Left ventricle myocardium inferior (tissue), 1 donor: ENCODE measurements around the gene DYDC2. TPM values are rescaled to one million over a fixed set of nuclear protein-coding genes. Genes with fewer than 3 reads are reported as not detected.

ENCODE experiments used
- DNase-seq: peaks from one replicate; pipeline ENCODE4 v3.0.0-alpha.2; 2020
- H3K27ac ChIP-seq: fragments of 200-600 bp; replicated peaks from 2 replicates; pipeline ENCODE4 v1.8.0; 2021
- H3K27me3 ChIP-seq: fragments of 200-600 bp; 2 replicates; pipeline ENCODE4 v1.8.0; 2021; ENCODE audit warnings: low read depth
- H3K36me3 ChIP-seq: fragments of 200-600 bp; 2 replicates; pipeline ENCODE4 v1.8.0; 2021
- H3K4me1 ChIP-seq: fragments of 200-600 bp; 2 replicates; pipeline ENCODE4 v1.8.0; 2021
- H3K4me3 ChIP-seq: fragments of 200-600 bp; 2 replicates; pipeline ENCODE4 v1.8.0; 2021; ENCODE audit warnings: mild to moderate bottlenecking, moderate library complexity
- H3K9me3 ChIP-seq: fragments of 200-600 bp; replicated peaks from 2 replicates; pipeline ENCODE4 v1.8.0; 2021
- CTCF ChIP-seq: fragments of 200-600 bp; IDR thresholded peaks from 2 replicates; pipeline ENCODE4 v1.8.0; 2021; ENCODE audit warnings: antibody characterized with exemption, mild to moderate bottlenecking, borderline replicate concordance
- intact Hi-C: fragments of 100-400 bp; cut with micrococcal nuclease; formaldehyde crosslinking; loops from one replicate; pipeline ENCODE4 v1.11.0; 2022
- total RNA-seq: library from RNA; stranded (reverse); fragmentation: NEBNext Ultra II Directional; extraction: Animal tissue kit (Norgen Biotek cat#: 25700); gene quantifications from one replicate; pipeline ENCODE4 v1.2.1, GENCODE V29; 2021
- donor health status: DM: no; HTN: yes; CAD: no; lungs with severe emphysema.

The DYDC2 gene
- total RNA-seq, 1 donor from 2014 or later: not detected

DNA sequence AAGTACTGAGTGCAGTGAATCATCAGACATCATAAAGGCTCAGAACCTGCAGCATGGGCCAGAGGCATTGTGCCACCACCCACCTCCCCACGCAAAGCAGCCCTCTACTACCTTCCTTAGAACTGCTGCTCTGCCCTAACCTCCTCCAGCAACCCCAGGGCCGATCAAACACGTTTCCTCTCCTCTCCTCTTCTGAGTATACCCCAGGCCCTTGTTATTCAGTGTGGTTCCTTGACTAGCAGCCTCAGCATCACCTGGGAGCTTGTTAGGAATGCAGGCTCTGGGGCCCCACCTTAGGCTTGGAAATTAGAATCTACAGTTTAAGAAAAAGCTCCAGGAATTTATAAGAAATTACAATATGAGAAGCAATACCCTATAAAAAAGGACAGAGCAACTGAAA is 33.3 kb upstream of the DYDC2 start:
- Histone ChIP-seq H3K4me3 (no peak overlapping the region), H3K9me3 (no peaks in the 10 kb centered on the region), H3K27ac (no peak overlapping the region), H3K36me3 (no peaks in the 10 kb centered on the region), H3K4me1 (no peaks in the 10 kb centered on the region), H3K27me3 (peaks cover 33% of the 10 kb centered on the region)
- no peak for DNase-seq
- TF ChIP-seq CTCF: no peak
- intact Hi-C loops: no loop called here

GRCh38 chr10:80324086-80324485 is 32.5 kb upstream of the DYDC2 start:
- DNase-seq: no peak
- Histone ChIP-seq H3K4me1 (no peaks in the 10 kb centered on the region), H3K27ac (no peak overlapping the region), H3K9me3 (no peaks in the 10 kb centered on the region), H3K27me3 (peaks cover 41% of the 10 kb centered on the region), H3K4me3 (no peak overlapping the region), H3K36me3 (no peaks in the 10 kb centered on the region)
- no peak for TF ChIP-seq CTCF
- intact Hi-C loops: no loop called here

DNA sequence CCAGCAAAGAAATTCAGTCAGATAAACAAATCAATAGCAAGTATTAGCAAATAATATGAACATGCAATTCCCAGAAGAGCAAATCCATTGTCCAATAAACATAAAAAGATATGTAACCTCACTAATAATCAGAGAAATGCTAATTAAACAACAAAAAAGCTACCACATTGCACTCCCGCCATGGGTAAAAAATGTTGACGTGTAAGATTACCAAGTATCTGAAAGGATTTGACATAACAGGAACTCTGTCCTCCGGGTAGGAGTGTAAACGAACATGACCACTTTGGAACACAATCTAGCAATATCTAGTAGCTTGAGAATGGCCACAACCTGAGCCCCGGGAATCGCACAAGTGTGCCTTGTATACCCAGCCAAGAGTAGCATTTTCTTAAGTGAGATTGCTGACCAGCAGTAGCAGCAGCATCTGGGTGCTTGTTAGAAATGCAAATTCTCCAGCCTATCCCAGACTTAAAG is 31.7 kb upstream of the DYDC2 start:
- no peaks in the 10 kb centered on the region for H3K36me3 ChIP-seq
- H3K4me1 ChIP-seq: no peaks in the 10 kb centered on the region
- no peaks in the 10 kb centered on the region for H3K9me3 ChIP-seq
- no peak for DNase-seq
- no peak for TF ChIP-seq CTCF
- H3K27ac ChIP-seq: no peak overlapping the region
- H3K4me3 ChIP-seq: no peak overlapping the region
- H3K27me3 ChIP-seq: peaks cover 48% of the 10 kb centered on the region
- intact Hi-C loops: no loop called here

DNA sequence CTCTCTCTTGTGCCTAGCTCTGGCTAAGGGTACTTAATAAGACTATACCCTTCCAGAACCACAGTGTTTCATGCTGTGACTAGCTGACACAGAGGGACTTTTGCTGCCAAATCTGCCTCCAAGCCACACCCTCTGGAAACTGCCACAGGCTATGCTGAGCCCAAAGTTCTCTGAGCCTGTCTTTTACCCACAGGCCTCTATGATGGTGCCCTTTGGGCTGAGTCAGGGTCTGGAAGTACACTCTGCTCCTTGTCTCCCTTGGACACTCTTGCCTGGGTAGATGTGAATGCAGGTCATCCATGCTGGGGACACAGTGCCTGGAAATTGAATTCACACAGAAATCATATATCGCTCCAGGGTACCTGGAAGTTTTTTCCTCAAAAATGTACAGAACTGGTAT is 22.6 kb upstream of the DYDC2 start:
- no peaks in the 10 kb centered on the region for H3K36me3 ChIP-seq
- TF ChIP-seq CTCF: no peak
- no peaks in the 10 kb centered on the region for H3K4me1 ChIP-seq
- no peak for DNase-seq
- H3K27ac ChIP-seq: no peak overlapping the region
- no peak overlapping the region for H3K4me3 ChIP-seq
- peaks cover 14% of the 10 kb centered on the region for H3K27me3 ChIP-seq
- peaks cover 8% of the 10 kb centered on the region for H3K9me3 ChIP-seq
- intact Hi-C loops: no loop called here

GRCh38 chr10:80344276-80344675 is 12.3 kb upstream of the DYDC2 start:
- no peak for TF ChIP-seq CTCF
- Histone ChIP-seq H3K27ac (no peak overlapping the region), H3K9me3 (no peaks in the 10 kb centered on the region), H3K27me3 (peaks cover 3% of the 10 kb centered on the region), H3K4me1 (no peaks in the 10 kb centered on the region), H3K4me3 (no peak overlapping the region), H3K36me3 (no peaks in the 10 kb centered on the region)
- DNase-seq: no peak
- intact Hi-C loops: no loop called here

DNA sequence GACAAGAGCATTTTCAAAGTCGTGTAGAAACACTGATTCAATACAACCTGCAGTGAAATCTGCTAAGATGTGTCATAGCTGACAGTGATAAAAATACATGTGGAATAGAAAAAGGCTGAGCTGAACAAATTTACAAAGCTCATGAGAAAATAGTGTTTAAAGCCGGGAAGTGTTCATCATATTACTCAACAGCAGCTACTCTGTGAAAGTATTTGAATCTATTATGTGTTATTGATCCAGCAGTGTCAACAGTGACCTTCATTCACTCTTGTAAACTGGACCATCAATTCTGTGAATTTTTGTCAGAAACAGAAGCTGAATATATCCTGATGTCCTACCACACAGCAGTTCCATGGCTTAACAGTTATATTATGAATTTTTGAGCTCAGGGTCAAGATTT is 11.7 kb upstream of the DYDC2 start:
- peaks cover 3% of the 10 kb centered on the region for H3K27me3 ChIP-seq
- H3K4me3 ChIP-seq: no peak overlapping the region
- H3K36me3 ChIP-seq: no peaks in the 10 kb centered on the region
- no peaks in the 10 kb centered on the region for H3K4me1 ChIP-seq
- no peak overlapping the region for H3K27ac ChIP-seq
- no peaks in the 10 kb centered on the region for H3K9me3 ChIP-seq
- no peak for TF ChIP-seq CTCF
- no peak for DNase-seq
- intact Hi-C loops: no loop called here
